ENCODE data around the gene MOCOS.

Gene MOCOS

DNA sequence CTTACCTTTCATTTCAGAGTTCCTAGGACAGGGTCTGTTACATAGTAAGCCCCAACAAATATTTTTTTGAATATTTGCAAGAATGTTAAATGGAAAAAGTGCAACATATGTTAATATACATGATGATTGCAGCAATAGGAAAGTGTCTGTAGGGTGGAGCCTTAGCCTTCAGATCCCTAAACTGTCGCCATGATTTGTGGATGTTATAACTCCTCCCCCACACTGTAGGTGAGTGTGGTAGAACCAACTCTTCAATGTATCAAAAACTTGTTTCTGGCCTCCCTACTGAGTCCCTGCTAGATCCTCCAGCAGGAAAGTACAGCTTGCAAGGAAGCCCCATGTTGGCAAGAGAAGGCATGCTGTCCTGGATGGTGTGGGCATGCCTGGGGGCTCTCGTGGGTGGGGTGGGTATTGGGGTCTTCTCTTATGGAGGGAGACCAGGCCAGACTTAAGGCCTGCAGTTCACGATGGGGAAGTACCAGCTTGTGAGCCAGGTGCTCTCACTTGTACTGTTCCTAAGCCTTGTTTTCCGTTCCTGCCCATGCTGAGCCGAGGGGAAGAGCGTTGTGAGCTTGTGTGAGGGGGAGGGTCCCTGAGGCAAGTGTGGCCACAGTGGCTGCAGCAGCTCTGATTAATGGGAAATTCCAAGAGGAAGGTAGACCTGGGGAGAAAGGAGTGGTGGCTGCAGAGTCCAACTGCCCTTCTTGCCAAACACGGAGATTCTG lies 121.6 kb downstream of the MOCOS start:
- DNase-seq: no peak

DNA sequence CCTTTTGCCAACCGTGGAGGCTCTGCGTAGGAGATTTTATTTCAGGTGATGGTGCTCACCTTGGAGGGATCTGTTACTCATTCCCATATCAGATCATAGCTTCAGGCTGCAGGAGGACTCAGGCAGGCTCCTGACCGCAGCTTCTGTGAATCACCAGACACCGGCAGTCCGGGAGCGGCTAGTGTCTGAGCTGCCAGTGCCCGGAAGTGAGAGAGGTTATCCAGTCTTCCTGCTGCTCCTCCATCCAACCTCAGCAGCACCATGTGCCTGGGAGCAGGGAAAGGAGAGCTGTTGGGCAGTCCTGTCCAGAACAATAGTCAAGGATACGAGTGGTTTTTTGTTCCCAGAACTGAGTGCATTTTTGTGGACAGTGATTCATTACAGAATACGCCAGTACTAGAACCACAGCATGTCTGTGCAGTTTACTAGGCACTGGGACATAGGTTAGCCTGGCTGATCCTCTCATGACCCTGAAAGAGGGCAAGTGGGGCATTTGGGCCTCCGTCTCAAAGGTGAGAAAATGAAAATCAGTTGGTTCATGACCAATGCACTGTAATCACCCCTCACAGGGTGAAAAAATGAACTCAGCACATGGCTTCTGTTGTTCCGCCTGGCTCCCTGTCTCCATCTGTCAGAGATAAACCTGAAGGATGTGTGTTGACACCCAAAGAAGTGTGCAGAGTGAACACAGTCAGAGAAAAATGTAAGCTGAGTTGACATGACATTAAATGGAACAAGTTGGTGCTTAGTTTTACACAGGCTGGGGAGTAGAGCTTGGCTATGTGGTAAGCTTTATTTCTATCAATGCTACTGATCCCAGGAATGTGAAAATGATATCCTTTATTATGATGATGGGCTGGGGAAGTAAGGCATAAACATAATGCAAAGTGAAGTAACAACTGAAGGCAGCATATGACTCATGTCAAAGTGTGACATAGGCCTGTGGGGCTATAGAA lies 122.4 kb downstream of the MOCOS start:
- no peak for DNase-seq

DNA sequence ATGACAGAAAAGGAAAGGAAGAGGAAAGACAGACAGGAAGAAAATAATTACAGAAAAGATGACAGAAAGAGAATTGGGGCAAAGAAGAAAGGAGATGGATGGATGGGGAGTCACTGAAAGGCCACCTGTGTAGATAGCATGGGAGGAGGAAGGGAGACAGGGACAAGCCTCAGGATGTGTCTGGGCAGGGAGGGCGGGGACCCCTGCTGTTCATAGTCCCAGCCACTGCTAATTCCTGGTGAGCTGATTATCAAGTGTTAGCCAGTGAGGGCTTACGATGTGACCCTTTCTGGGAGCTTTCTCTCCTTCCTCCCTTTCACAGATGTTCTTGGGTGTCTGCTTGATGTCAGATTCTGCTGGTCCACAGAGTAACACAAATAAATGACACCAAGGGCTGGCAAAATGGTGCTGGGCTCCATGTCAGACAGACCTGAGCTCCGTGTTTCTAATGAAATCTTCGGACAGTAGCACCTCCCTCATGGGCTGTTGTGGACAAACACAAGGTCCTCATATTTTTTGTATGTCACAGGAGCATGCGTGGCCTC lies 123.8 kb downstream of the MOCOS start:
- no peak for DNase-seq

DNA sequence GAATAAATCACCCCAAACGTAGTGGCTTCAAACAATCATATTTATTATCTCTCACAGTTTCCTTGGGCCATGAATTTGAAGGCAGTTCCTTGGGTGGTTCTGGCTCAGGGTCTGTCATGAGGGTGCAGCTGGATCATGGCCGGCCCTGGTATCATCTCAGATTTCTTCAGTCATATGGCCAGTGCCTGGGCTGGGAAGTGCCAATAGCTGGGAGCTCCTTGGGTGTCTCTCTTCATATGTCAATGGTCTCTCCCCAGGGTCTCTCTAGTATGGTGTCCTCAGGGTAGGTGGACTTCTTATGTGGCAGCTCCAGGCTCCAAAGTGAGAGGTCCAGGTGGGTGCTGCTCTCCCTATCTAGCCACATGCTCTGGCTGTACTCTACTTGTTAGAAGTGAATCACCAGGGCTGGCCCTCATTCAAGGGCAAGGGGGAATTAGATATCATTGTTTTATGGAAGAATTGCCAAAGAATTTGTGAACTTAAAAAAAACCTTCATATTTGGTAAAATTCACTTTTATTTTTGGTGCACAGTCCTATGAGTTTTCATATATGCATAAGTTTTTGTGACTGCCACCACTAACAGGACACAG lies 125.6 kb downstream of the MOCOS start:
- DNase-seq: no peak

DNA sequence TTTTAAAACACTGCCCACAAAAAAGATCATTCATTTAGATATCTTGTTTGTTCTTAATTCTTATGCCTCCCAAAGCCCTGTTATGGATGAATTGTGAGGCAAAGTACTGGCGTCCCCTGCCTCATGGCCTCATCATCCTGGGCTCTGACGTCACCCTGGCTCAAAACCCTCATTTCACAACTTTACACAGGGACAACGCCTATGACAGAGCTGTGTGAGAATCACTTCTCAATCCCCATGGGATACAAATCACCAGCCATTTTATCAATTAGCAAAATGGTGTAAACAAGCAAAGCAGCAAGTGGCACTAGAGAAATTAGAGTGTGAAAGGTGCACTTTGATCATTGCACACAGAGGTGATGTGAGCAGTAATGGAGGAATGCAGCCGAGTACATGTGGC lies 126.8 kb downstream of the MOCOS start:
- DNase-seq: no peak

DNA sequence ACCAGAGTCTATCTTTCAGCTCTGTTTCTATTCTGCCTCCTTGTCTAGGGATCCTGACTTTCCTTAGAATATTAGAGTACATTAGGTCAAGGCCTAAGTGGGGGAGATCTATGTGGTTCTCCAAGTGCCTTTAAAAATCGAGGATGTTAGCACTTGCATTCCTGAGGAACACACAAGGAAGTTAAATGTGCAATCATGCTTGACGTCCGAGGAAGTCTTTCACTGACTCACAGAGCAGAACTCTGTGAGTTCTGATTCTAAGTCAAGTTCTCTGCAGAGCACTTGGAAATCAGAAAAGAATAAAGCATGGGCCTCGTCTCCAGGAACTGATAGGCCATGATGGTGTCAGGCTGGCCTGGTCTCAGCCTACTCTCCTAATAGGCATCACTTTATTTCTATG lies 127.5 kb downstream of the MOCOS start:
- DNase-seq: no peak

DNA sequence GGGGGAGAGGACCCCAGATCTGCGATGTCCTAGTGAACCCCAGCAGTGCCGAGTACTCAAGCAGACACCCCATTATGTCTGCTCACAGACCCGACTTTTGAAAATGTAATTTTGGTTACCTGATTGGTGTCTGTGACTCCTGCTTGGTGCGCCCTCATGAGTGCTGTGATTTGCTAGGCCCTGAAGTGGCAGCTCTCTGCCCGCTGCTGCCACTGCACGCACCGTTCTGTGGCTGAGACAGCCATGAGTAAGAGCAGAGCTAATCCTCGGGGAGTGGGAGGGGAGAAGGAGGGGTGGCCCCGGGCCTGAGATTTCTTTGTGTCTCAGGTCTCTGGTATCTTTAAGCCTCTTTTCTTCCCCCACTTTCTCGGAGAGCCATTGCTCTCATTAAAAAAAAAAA lies 128.4 kb downstream of the MOCOS start:
- DNase-seq: no peak

- no peak for DNase-seq
Observed at GRCh38 chr18:36316246-36316645, 128.9 kb downstream of the MOCOS start.
